HL-60 (cell line): ENCODE measurements around the gene MMP24.

Experiments
- DNase-seq, 2 experiments: peaks; one replicate each; pipeline ENCODE4 v3.0.0-alpha.2; 2010 to 2020; ENCODE audit warnings: low read depth in 1 of 2, low spot score in 1 of 2
- H3K27ac ChIP-seq: fragments of 250-450 bp; sonication (Bioruptor Pico); replicated peaks from 2 replicates; pipeline ENCODE4 v1.5.1; 2020; ENCODE audit warnings: mild to moderate bottlenecking, moderate library complexity
- H3K27me3 ChIP-seq: fragments of 250-450 bp; sonication (Bioruptor Pico); 2 replicates; pipeline ENCODE4 v1.5.1; 2021; ENCODE audit warnings: mild to moderate bottlenecking, moderate library complexity; ENCODE audit not compliant: insufficient read depth, poor library complexity, severe bottlenecking
- H3K4me3 ChIP-seq: replicated peaks from 2 replicates; pipeline ENCODE4 v1.5.1; 2011; ENCODE audit warnings: mild to moderate bottlenecking, control low read depth, low read length; ENCODE audit not compliant: insufficient read depth
- CTCF ChIP-seq: IDR thresholded peaks from one replicate; pipeline ENCODE4 v1.5.1; 2011; ENCODE audit warnings: low read length, control low read depth, inconsistent platforms; ENCODE audit not compliant: insufficient read depth
- GABPA ChIP-seq: IDR thresholded peaks from 2 replicates; pipeline ENCODE4 v1.6.1; 2012; ENCODE audit warnings: low read depth
- POLR2AphosphoS5 ChIP-seq: IDR thresholded peaks from 2 replicates; pipeline ENCODE4 v1.6.1; 2012; ENCODE audit warnings: low read depth
- REST ChIP-seq: IDR thresholded peaks from 2 replicates; pipeline ENCODE4 v1.6.1; 2012; ENCODE audit warnings: low read depth; ENCODE audit not compliant: insufficient replicate concordance
- SPI1 ChIP-seq: IDR thresholded peaks from 2 replicates; pipeline ENCODE4 v1.6.1; 2012; ENCODE audit warnings: low read depth, mild to moderate bottlenecking, borderline replicate concordance

MMP24 gene

GRCh38 chr20:35269055-35269781 is 42.7 kb downstream of the MMP24 start:
- Histone ChIP-seq H3K4me3 (no peak overlapping the region), H3K27ac (no peak overlapping the region), H3K27me3 (no peaks in the 10 kb centered on the region)
- DNase-seq = peak in 1 of 2 experiments; percentile 56
- TF ChIP-seq GABPA (no peak), CTCF (peak; percentile 67)

GRCh38 chr20:35270021-35270902 is 43.8 kb downstream of the MMP24 start:
- no peak for DNase-seq
- Histone ChIP-seq H3K4me3 (no peak overlapping the region), H3K27me3 (no peaks in the 10 kb centered on the region), H3K27ac (no peak overlapping the region)
- no peak for TF ChIP-seq GABPA
- no peak for TF ChIP-seq POLR2AphosphoS5
- no peak for TF ChIP-seq REST

- no peak overlapping the region for H3K27ac ChIP-seq
Observed at GRCh38 chr20:35271073-35271882, 44.8 kb downstream of the MMP24 start.

More at GRCh38 chr20:35271073-35271882, 44.8 kb downstream of the MMP24 start:
- no peak for DNase-seq
- TF ChIP-seq REST = no peak
- TF ChIP-seq POLR2AphosphoS5 = no peak
- no peak for TF ChIP-seq SPI1
- no peak for TF ChIP-seq GABPA
- no peak for TF ChIP-seq CTCF
- H3K27me3 ChIP-seq = no peaks in the 10 kb centered on the region
- no peak overlapping the region for H3K4me3 ChIP-seq
